Naive thymus-derived CD4-positive, alpha-beta T cell (primary cell): ENCODE measurements around the gene SEZ6. TPM values are rescaled to one million over a fixed set of nuclear protein-coding genes. Genes with fewer than 3 reads are reported as not detected.

Source experiments
- ATAC-seq: fragments of 150-1000 bp; cut with Tn5 transposase; 2 replicates; pipeline ENCODE4 v1.10.0; 2021; ENCODE audit warnings: mild to moderate bottlenecking, moderate library complexity
- CTCF ChIA-PET: fragments of 350-600 bp; sonication (Branson Sonifier 250); formaldehyde crosslinking; loops from one replicate; lab custom pipeline; 2021; ENCODE audit warnings: antibody characterized with exemption; lab: Charles Lee
- POLR2A ChIA-PET: fragments of 350-600 bp; sonication (Branson Sonifier 250); formaldehyde crosslinking; loops from one replicate; lab custom pipeline; 2021; ENCODE audit warnings: antibody characterized with exemption, inconsistent platforms; lab: Charles Lee
- DNase-seq, 9 donors: peaks; one replicate each; pipeline versions ENCODE4 v3.0.0 to v3.0.0-alpha.2; 2020 to 2022; ENCODE audit warnings: mixed read lengths in 1 of 9
- H3K27ac ChIP-seq: one replicate; pipeline ENCODE4 v1.7.0; 2013; ENCODE audit warnings: mild to moderate bottlenecking, low read depth, low read length, moderate library complexity
- H3K27me3 ChIP-seq, 2 donors: one replicate each; pipeline ENCODE4 v1.7.0; 2013; ENCODE audit warnings: low read length in 2 of 2, mild to moderate bottlenecking in 2 of 2, moderate library complexity in 2 of 2; ENCODE audit not compliant: control insufficient read depth in 2 of 2, insufficient read depth in 2 of 2
- H3K36me3 ChIP-seq, 3 experiments: 1 replicate in 2 of 3; 2 replicates in 1 of 3; pipeline ENCODE4 v1.7.0; 2013; ENCODE audit warnings: low read length in 3 of 3, mild to moderate bottlenecking in 3 of 3, moderate library complexity in 1 of 3; ENCODE audit not compliant: insufficient read depth in 3 of 3, control insufficient read depth in 2 of 3
- H3K4me1 ChIP-seq, 2 donors: one replicate each; pipeline ENCODE4 v1.7.0; 2013; ENCODE audit warnings: low read length in 2 of 2, mild to moderate bottlenecking in 2 of 2, moderate library complexity in 1 of 2; ENCODE audit not compliant: control insufficient read depth in 2 of 2, insufficient read depth in 2 of 2
- H3K4me3 ChIP-seq: 2 replicates; pipeline ENCODE4 v1.7.0; 2013; ENCODE audit warnings: mild to moderate bottlenecking, low read length
- H3K9me3 ChIP-seq, 3 experiments: 1 replicate in 2 of 3; 2 replicates in 1 of 3; pipeline ENCODE4 v1.7.0; 2013; ENCODE audit warnings: low read length in 3 of 3; ENCODE audit not compliant: control insufficient read depth in 2 of 3
- H3K27ac Mint-ChIP-seq, 9 donors: one replicate each; pipeline ENCODE4 v1.8.0; 2020 to 2022; ENCODE audit warnings: mixed read lengths in 9 of 9, mild to moderate bottlenecking in 8 of 9, moderate library complexity in 5 of 9, inconsistent platforms in 2 of 9
- H3K27me3 Mint-ChIP-seq, 5 donors: one replicate each; pipeline ENCODE4 v1.8.0; 2021 to 2022; ENCODE audit warnings: mixed read lengths in 5 of 5, mild to moderate bottlenecking in 1 of 5
- H3K36me3 Mint-ChIP-seq, 5 donors: one replicate each; pipeline ENCODE4 v1.8.0; 2020 to 2022; ENCODE audit warnings: mixed read lengths in 5 of 5, mild to moderate bottlenecking in 3 of 5, inconsistent platforms in 1 of 5
- H3K4me1 Mint-ChIP-seq, 7 donors: one replicate each; pipeline ENCODE4 v1.8.0; 2020 to 2022; ENCODE audit warnings: mixed read lengths in 7 of 7, mild to moderate bottlenecking in 3 of 7, inconsistent platforms in 1 of 7
- H3K4me3 Mint-ChIP-seq, 10 donors: one replicate each; pipeline ENCODE4 v1.8.0; 2020 to 2022; ENCODE audit warnings: mild to moderate bottlenecking in 10 of 10, mixed read lengths in 10 of 10, moderate library complexity in 6 of 10, inconsistent platforms in 2 of 10
- H3K9me3 Mint-ChIP-seq, 11 donors: one replicate each; pipeline ENCODE4 v1.8.0; 2020 to 2022; ENCODE audit warnings: mixed read lengths in 11 of 11, mild to moderate bottlenecking in 4 of 11, inconsistent platforms in 1 of 11, moderate library complexity in 1 of 11
- intact Hi-C, 2 donors: fragments of 100-400 bp; cut with micrococcal nuclease; formaldehyde crosslinking; loops; one replicate each; pipeline ENCODE4 v1.15.1; 2023
- polyA plus RNA-seq, 2 donors: library from polyadenylated mRNA; unstranded; fragments of 300-500 nt; fragmentation: Illumina TruSeq; gene quantifications; one replicate each; pipeline ENCODE4 v1.2.3, GENCODE V29; 2021
- total RNA-seq, 6 experiments: library from RNA in 5 of 6; stranded (reverse) in 5 of 6; gene quantifications; 1 replicate in 5 of 6; 2 replicates in 1 of 6; pipeline ENCODE4 v1.2.3 and lab custom pipeline; 2021 to 2026

Gene SEZ6
- total and polyA plus RNA-seq, 7 experiments from 2014 or later, result 0.40 to 2.0 (median 0.64) TPM; not detected in 3

DNA sequence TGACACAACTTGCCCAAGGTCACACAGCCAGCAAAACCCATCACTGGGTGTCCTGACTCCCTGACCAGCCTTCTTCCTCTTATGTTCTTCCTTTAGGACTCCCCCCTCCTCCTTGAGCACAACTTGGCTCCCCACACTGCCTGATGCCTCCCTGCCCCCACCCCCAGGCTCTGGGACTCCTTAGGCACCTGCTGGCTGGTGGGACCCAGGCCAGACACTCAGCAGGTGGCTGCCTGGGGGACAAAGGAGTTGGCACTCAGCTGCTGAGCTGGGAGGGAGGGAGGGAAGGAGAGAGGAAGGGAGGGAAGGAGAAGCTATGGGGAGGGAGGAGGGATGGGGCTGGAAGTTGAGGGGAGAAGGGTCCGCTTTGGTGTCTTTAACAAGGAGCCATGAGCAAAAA, 8.0 kb downstream of the SEZ6 start:
- H3K36me3 ChIP-seq, result no peaks in the 10 kb centered on the region
- intact Hi-C loops, result no loop called here

DNA sequence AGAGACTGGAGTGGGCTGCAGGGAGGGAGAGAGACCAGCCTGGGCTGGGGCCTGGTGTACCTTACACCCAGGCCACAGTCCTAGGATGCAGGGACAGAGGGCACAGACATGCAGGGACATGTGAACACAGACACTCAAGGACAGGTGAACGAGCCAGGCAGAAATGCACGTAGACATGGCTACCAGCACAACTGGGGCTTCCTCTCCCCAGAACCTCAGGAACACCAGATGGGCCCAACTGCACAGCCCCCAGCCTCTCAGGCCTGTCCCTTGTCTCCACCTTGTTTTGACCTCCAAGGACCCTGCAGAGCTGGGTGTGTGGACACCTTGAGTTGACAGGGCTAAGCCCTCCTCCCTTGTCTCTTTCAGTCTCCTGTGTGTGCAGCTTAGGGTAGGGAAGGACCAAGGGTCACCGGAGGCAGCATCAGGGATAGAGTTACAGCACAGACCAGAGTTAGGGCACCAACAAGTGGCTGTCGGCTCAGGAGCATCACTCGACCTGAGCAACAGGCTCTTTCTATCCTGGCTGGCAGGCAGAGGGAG, 9.2 kb downstream of the SEZ6 start:
- peaks cover 0 to 3% (median 0%) of the 10 kb centered on the region in 5 donors for H3K36me3 Mint-ChIP-seq
- CTCF ChIA-PET, result no interaction called here
- H3K36me3 ChIP-seq, result no peaks in the 10 kb centered on the region
- no peaks in the 10 kb centered on the region for H3K9me3 ChIP-seq
- H3K27ac ChIP-seq, result no peak overlapping the region
- POLR2A ChIA-PET, result no interaction called here
- no peak overlapping the region for H3K4me3 ChIP-seq
- H3K4me3 Mint-ChIP-seq, result no peak overlapping the region
- peak overlapping the region in 1 of 9 donors; percentile 62 for H3K27ac Mint-ChIP-seq
- DNase-seq (no peak), ATAC-seq (no peak)
- intact Hi-C loops, result no loop called here
- H3K4me1 ChIP-seq, result no peaks in the 10 kb centered on the region
- peaks cover 0 to 6% (median 0%) of the 10 kb centered on the region in 7 donors for H3K4me1 Mint-ChIP-seq
- H3K27me3 ChIP-seq, result no peaks in the 10 kb centered on the region
- peaks cover 0 to 2% (median 0%) of the 10 kb centered on the region in 11 donors for H3K9me3 Mint-ChIP-seq
- peaks cover 6 to 23% (median 8%) of the 10 kb centered on the region in 5 donors for H3K27me3 Mint-ChIP-seq

More for the DNA sequence above, 8.0 kb downstream of the SEZ6 start:
- no peaks in the 10 kb centered on the region for H3K9me3 ChIP-seq
- no peak overlapping the region for H3K27ac ChIP-seq
- ChIA-PET CTCF (no interaction called here), POLR2A (no interaction called here)
- H3K4me3 ChIP-seq, result no peak overlapping the region
- peaks cover 0 to 3% (median 0%) of the 10 kb centered on the region in 11 donors for H3K9me3 Mint-ChIP-seq
- H3K4me1 Mint-ChIP-seq, result peaks cover 0 to 6% (median 0%) of the 10 kb centered on the region in 7 donors
- no peaks in the 10 kb centered on the region for H3K4me1 ChIP-seq
- no peak overlapping the region for H3K4me3 Mint-ChIP-seq
- ATAC-seq (no peak), DNase-seq (no peak)
- peaks cover 6 to 25% (median 13%) of the 10 kb centered on the region in 5 donors for H3K27me3 Mint-ChIP-seq
- H3K36me3 Mint-ChIP-seq, result peaks cover 0 to 3% (median 0%) of the 10 kb centered on the region in 5 donors
- no peaks in the 10 kb centered on the region for H3K27me3 ChIP-seq
- H3K27ac Mint-ChIP-seq, result no peak overlapping the region

DNA sequence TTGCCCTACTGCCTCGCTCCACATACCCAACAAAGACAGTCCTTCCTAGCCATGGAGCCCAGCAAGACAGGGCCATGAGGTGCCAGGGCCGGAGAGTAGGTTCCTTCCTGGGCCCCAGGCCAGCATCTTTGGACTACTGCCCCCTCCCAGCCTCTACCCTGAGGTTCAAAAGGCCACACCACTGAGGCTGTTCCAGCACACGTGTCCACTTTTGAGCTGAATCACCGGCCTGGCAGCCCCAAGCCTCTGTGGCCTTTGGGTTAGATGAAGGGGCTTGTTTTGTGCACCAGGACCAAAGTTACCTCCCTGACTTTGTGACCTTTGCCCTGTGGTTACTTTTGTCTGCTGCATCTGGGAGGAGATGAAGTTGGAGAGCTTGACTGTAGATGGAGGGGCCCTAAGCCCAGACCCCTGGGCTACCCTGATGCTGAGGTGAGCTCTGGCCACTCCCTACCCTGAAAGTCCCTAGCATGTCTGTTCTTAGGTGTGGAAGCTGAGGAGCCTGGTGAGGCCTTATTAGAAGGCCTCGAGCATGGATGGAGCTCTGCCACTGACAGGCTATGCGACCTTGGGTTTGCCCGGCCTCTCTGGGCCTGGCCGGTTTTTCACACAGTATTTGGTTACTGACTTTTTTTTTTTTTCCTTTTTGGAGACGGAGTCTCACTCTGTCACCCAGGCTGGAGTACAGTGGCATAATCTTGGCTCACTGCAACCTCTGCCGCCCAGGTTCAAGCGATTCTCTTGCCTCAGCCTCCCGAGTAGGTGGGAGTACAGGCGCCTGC, 12.0 kb downstream of the SEZ6 start:
- Histone ChIP-seq H3K36me3 (no peaks in the 10 kb centered on the region), H3K4me1 (no peaks in the 10 kb centered on the region), H3K4me3 (no peak overlapping the region), H3K27ac (no peak overlapping the region), H3K27me3 (no peaks in the 10 kb centered on the region), H3K9me3 (no peaks in the 10 kb centered on the region)
- no peaks in the 10 kb centered on the region for H3K36me3 Mint-ChIP-seq
- H3K27ac Mint-ChIP-seq, result no peak overlapping the region
- H3K9me3 Mint-ChIP-seq, result no peaks in the 10 kb centered on the region
- ATAC-seq (no peak), DNase-seq (no peak)
- H3K4me3 Mint-ChIP-seq, result no peak overlapping the region
- peaks cover 0 to 2% (median 0%) of the 10 kb centered on the region in 7 donors for H3K4me1 Mint-ChIP-seq
- ChIA-PET CTCF (no interaction called here), POLR2A (interaction anchor here (1.1 kb wide), 1 partner anchor 9 kb away, joined by 3 read pairs; no protein-coding TSS in a partner anchor)
- intact Hi-C loops, result no loop called here
- H3K27me3 Mint-ChIP-seq, result peaks cover 0 to 19% (median 5%) of the 10 kb centered on the region in 5 donors

DNA sequence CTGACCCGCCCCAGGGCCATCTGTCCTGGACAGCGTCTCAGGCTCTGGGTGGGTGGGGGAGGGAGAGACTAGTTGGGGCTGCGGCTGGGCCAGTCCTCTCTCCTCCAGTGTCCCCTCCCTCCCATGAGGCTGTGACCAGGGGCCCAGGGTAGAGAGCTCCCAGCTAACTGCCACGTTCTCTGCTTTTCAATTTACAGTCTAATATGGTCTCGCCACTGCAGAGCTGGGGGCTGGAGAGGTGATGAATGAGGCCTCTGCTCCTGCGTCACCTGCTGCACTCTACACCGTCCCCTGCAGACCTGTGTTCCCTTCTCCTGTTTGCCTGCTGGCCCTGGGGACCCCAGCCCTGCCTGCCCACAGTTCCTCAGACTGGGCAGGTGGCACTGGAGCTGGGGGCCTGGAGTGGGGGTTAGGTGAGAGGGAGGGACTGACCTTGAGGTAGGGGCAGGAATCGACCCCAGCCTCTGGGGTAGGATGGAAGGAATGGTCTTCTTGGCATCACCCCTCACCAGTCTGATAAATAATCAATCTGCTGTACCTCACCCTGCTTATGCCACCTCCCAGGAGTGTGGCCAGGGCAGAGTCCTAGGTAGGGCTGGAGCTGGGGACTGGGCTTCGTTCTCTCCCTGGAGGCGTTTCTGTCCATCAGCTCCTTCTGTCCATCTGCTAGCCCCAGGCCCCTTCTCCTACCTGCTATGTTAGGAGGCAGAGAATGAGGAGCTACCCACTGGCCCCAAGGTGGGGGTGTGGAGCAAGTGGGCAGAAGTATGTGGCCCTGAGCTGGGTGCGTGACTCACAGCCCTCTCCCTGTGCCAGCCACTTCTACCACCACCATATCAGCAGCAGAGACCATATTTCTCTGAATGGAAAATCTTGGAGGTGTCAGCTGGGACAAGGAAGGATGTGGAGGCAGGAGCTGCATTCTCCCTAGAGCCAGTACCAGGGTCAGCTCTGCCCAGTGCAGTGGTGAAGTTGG, 12.9 kb downstream of the SEZ6 start:
- H3K4me3 Mint-ChIP-seq, result no peak overlapping the region
- H3K9me3 Mint-ChIP-seq, result no peaks in the 10 kb centered on the region
- DNase-seq (no peak), ATAC-seq (no peak)
- ChIA-PET POLR2A (interaction anchor here (1.1 kb wide), 1 partner anchor 8 kb away, joined by 3 read pairs; no protein-coding TSS in a partner anchor), CTCF (interaction anchor here (0.6 kb wide), 1 partner anchor 242 kb away, joined by 3 read pairs; no protein-coding TSS in a partner anchor)
- Histone ChIP-seq H3K27me3 (no peaks in the 10 kb centered on the region), H3K36me3 (no peaks in the 10 kb centered on the region), H3K4me3 (no peak overlapping the region), H3K4me1 (no peaks in the 10 kb centered on the region), H3K9me3 (no peaks in the 10 kb centered on the region), H3K27ac (no peak overlapping the region)
- H3K27me3 Mint-ChIP-seq, result peaks cover 0 to 15% (median 4%) of the 10 kb centered on the region in 5 donors
- intact Hi-C loops, result no loop called here
- peaks cover 0 to 2% (median 0%) of the 10 kb centered on the region in 7 donors for H3K4me1 Mint-ChIP-seq
- H3K27ac Mint-ChIP-seq, result no peak overlapping the region
- no peaks in the 10 kb centered on the region for H3K36me3 Mint-ChIP-seq

DNA sequence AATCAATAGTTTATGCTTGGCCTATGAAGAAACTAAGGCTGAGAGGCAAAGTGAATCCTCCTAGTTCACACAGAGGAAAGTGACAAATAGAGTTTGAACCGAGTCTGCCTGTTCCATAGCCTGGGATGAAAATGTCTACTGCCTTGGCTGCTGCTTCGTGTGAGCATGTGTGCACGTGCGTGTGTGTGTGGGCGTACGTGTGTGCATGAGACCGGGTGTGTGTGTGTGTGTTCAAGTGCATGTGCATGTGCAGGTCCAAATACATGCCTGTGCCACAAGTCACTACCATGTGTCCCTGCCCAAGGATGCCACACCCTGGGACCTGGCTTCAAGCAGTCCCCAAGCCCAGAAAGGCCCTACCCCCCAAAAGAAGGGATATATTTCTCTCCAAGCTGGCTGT, 13.6 kb downstream of the SEZ6 start:
- H3K9me3 ChIP-seq, result no peaks in the 10 kb centered on the region
- Mint-ChIP-seq H3K4me1 (peaks cover 0 to 2% (median 0%) of the 10 kb centered on the region in 7 donors), H3K27ac (no peak overlapping the region), H3K4me3 (no peak overlapping the region), H3K27me3 (peaks cover 0 to 10% (median 4%) of the 10 kb centered on the region in 5 donors), H3K36me3 (no peaks in the 10 kb centered on the region), H3K9me3 (no peaks in the 10 kb centered on the region)
- CTCF ChIA-PET, result interaction anchor here (0.6 kb wide), 1 partner anchor 241 kb away, joined by 3 read pairs; no protein-coding TSS in a partner anchor
- no peak overlapping the region for H3K4me3 ChIP-seq
- intact Hi-C loops, result no loop called here
- H3K36me3 ChIP-seq, result no peaks in the 10 kb centered on the region
- no peak overlapping the region for H3K27ac ChIP-seq
- DNase-seq (no peak), ATAC-seq (no peak)
- H3K27me3 ChIP-seq, result no peaks in the 10 kb centered on the region
- no peaks in the 10 kb centered on the region for H3K4me1 ChIP-seq
- POLR2A ChIA-PET, result no interaction called here

DNA sequence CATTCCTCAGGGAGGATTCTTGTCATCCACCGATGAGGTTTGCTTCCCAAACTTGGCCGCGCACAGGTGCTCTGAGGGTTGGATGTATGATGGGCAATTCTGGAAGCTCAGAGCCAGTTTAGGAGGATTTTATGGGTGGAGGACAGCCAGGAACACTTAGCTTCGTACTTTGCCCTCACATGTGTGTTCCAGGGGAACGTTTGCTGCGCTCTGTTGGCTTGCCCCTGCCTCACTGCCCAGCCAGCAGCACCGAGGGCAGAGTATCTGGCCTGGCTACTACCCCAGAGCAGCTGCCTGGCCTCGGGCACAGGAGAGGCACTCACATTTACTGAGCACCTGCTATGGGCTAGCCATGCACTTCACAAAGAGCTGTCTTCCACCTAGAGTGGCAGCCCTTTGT, 14.1 kb downstream of the SEZ6 start:
- Mint-ChIP-seq H3K9me3 (no peaks in the 10 kb centered on the region), H3K36me3 (no peaks in the 10 kb centered on the region), H3K27ac (no peak overlapping the region), H3K4me1 (peaks cover 0 to 2% (median 0%) of the 10 kb centered on the region in 7 donors), H3K27me3 (peaks cover 0 to 6% (median 4%) of the 10 kb centered on the region in 5 donors), H3K4me3 (no peak overlapping the region)
- Histone ChIP-seq H3K9me3 (no peaks in the 10 kb centered on the region), H3K36me3 (no peaks in the 10 kb centered on the region), H3K27ac (no peak overlapping the region), H3K4me1 (no peaks in the 10 kb centered on the region), H3K27me3 (no peaks in the 10 kb centered on the region), H3K4me3 (no peak overlapping the region)
- ATAC-seq (no peak), DNase-seq (no peak)
- POLR2A ChIA-PET, result no interaction called here
- intact Hi-C loops, result no loop called here
- CTCF ChIA-PET, result interaction anchor here (0.6 kb wide), 1 partner anchor 241 kb away, joined by 3 read pairs; no protein-coding TSS in a partner anchor
